GM10266 (cell line): ENCODE measurements around the gene PI4KB.

Source experiments
- DNase-seq: peaks from one replicate; pipeline ENCODE4 v3.0.0; 2012; ENCODE audit errors: extremely low spot score
- TF ChIP-seq, protein P1 (sequence below): IDR thresholded peaks from 2 replicates; pipeline ENCODE4 v1.5.1; 2012; ENCODE audit warnings: mild to moderate bottlenecking, low read depth; ENCODE audit not compliant: control insufficient read depth, insufficient read depth; ENCODE audit errors: missing control alignments

The PI4KB gene

DNA sequence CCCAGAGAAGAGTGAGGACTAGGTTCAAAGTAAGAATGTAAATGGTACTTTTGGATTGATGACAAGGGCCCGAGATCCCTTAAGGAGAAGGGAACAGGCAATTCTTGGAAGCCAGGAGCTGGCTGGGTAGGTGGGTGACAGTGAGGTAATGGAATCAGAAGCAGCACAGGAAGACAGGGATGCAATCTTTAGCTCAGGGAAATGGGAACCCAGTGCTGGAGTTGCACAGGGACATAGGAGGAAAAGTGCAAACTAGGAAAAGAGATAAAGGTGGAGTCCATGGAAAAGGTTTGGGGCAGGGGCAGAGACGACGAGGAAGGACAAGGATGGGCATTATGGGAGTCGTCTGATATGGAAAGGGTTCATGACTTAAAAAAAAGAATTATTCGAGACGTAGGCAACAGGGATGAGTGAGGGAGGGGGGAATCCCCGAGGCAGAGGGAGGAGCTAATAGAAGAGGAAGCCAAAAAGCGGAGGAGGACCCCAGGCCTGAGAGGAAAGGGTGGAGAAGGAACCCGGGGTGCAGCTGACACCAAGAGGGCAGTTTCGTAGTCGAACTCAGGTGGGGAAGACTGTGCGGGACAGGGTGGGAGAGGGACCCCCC lies 495 bp downstream of the PI4KB start:
- DNase-seq, result peak; percentile 88
- TF ChIP-seq, protein P1, sequence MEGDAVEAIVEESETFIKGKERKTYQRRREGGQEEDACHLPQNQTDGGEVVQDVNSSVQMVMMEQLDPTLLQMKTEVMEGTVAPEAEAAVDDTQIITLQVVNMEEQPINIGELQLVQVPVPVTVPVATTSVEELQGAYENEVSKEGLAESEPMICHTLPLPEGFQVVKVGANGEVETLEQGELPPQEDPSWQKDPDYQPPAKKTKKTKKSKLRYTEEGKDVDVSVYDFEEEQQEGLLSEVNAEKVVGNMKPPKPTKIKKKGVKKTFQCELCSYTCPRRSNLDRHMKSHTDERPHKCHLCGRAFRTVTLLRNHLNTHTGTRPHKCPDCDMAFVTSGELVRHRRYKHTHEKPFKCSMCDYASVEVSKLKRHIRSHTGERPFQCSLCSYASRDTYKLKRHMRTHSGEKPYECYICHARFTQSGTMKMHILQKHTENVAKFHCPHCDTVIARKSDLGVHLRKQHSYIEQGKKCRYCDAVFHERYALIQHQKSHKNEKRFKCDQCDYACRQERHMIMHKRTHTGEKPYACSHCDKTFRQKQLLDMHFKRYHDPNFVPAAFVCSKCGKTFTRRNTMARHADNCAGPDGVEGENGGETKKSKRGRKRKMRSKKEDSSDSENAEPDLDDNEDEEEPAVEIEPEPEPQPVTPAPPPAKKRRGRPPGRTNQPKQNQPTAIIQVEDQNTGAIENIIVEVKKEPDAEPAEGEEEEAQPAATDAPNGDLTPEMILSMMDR, result no peak

DNA sequence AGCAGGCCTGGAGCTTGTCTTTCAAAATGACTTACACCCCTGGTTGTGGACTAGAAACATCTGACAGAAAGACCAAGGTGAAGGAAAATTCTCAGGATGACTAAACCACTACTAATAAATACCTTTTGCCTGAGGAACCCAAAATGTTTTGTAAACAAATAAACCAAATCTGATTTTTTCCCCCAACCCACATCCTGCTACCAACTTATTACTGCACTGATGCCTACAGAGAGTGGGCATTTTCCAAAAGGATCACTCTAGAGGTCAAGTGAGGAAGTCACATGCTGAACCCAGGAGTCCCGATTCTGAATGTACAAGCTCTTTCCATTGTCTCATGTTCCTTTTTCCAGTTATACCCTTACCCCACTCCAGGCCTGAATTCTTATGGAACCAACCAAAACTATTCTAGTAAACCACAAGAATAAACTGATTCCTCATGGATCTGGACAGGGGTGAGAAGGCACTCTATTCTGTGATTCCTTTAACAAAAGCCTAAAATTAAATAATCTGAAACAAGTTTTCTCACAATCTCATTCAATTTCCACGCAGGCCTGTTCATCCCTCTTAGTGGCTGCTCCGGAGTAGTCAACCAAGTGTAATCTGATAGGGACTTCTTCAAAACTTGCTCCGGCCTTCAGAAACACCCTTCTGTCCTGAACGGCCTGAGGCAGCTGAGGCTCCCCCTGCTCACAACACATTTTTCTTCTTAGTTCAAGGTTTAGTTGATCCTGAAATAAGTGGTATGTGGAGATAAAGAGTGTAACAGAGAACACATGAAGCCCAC lies 1.4 kb downstream of the PI4KB start:
- TF ChIP-seq, protein P1, result no peak
- no peak for DNase-seq

DNA sequence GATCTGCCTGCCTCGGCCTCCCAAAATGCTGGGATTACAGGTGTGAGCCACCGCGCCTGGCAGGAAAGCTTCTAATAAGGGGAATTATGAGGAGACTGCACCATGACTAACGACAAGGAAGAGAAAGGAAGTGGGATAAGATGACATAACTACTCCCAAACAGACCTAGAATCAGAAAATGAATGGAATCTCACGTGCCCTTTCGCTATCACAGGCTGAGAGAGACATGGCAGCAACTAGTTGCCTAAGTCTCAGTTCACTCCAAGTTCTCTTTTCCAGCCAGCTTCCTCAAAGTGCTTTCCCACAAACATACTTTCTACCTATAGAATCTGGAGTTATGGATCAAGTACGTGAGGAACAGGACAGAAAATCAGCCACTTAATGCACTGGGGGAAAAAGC lies 2.0 kb downstream of the PI4KB start:
- TF ChIP-seq, protein P1, result no peak
- DNase-seq, result no peak

DNA sequence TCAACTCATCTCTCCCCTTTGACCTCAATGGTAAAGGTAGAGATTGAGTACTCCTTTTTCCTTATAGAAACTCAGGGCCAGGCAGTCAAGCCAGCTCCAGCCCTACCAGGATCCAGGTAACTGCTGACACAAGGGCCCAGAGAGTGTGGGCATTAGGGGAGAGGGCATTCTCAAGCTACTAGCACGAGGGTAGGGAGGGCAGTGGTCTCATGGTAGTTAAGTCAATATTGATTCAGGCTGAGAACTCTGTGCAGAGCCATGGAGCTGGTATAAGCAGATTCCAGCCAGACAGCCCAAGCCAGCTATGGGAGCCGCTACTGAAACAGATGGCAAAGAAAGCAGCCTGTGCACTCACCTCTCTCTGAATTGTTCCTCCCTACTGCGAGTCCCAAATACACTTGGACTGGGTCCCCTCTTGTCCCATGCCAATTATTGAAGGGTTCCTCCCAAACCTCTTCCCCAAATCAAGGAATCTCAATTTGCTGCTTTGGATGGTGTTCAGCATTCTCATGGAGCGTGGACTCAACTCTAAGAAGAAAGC lies 2.8 kb downstream of the PI4KB start:
- TF ChIP-seq, protein P1, result no peak
- DNase-seq, result no peak

DNA sequence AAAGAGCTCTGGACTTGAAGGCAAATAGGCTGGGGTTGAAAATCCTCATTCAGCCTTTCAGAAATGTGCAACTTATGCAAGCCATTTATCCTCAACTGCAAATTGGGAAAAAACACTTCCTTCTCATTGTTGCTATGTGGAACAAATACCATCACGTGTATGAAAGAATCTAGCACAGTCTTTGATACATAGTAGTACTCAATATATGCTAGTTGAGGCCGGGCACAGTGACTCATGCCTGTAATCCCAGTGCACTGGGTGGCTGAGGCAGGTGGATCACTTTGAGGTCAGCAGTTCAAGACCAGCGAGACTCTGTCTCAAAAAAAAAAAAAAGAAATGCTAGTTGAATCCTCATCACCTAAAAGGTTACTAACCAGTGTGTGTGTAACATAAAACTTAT lies 8.2 kb downstream of the PI4KB start:
- TF ChIP-seq, protein P1, result no peak
- DNase-seq, result no peak

DNA sequence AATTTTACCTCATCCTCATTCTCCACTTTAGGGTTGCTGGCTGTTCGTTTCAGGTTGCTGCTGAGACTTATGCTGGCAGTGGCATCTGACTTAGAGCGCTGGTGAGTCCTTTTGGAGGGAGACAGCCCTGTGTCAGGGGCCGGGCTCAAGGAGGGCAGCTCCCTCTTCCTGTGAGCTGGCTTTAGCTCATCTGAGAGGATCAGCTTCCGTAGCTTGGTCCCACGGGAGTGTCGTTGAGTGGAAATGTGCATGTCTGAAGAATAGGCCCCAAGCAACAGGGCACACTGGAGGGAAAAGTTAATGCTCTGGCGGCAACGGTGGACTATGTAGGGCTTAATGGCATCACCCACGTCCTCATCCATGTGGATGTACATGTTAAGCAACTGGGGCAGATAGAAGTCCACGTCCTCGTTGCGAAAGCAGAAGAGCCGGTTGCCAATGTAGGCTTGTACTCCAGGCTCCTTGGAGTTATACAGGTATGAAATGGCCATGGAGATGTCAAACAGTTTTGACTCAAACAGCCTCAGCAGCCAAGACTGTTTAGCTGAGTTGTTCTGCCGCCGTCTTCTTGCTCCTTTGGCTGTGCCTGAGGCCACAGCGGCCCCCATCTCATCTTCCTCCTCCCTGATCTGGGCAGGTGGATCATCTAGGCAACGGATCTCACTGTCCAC lies 11.5 kb downstream of the PI4KB start:
- no peak for DNase-seq

More for the DNA sequence above, 11.5 kb downstream of the PI4KB start:
- TF ChIP-seq, protein P1, result no peak
